ENCODE measurements around the gene NDST4. TPM values are rescaled to one million over a fixed set of nuclear protein-coding genes. Genes with fewer than 3 reads are reported as not detected.

NDST4 gene
- total RNA-seq, 1 donor from 2014 or later, result 1.5 TPM

DNA sequence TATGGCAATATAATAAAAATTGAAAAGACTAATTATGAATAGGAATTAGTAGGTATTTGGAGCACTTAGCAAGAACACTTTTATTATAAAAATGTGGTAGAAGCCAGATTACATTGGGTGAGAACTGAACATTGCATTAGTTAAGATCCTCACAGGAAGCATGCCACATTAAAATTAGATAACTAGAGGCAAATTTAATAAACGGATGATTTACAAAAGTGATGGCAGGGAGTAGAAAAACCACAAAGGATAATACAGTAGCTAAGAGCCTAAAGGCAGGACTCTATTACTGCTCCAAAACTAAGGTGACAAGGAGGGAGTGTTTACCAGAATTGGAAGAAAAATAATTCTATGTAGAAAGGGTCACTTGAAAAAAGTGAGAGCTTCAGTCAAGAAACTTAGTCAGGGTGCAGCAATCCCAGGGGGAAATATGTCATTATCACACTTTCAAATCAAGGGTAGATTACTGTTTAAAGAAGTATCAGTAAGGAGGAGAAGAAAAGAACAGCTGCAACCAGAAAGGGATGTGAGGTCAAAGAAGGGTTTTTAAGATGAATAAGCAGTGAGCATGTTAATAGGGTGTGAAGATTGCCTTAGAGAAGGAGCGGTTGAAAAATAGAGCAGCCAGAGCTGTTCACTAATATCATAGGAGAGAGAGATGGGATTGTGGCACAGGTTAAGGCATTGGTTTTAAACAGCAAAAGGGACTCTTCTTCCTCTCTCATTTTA is 84.6 kb downstream of the NDST4 start:
- H3K27ac Mint-ChIP-seq, result no peak overlapping the region
- H3K36me3 Mint-ChIP-seq, result no peaks in the 10 kb centered on the region
- Histone ChIP-seq H3K4me1 (no peaks in the 10 kb centered on the region), H3K79me2 (ENCODE audit: low read depth) (no peaks in the 10 kb centered on the region), H3K9ac (no peak overlapping the region), H3K4me3 (no peak overlapping the region), H4K20me1 (ENCODE audit: low read depth) (no peaks in the 10 kb centered on the region), H3K27me3 (no peaks in the 10 kb centered on the region), H2AFZ (replicated peaks) (no peak overlapping the region), H3K36me3 (no peaks in the 10 kb centered on the region), H3K4me2 (no peak overlapping the region), H3K27ac (no peak overlapping the region), H3F3A (ENCODE audit: low read depth) (no peaks in the 10 kb centered on the region), H3K9me3 (ENCODE audit: low read depth) (no peaks in the 10 kb centered on the region)
- TF ChIP-seq, protein P1, sequence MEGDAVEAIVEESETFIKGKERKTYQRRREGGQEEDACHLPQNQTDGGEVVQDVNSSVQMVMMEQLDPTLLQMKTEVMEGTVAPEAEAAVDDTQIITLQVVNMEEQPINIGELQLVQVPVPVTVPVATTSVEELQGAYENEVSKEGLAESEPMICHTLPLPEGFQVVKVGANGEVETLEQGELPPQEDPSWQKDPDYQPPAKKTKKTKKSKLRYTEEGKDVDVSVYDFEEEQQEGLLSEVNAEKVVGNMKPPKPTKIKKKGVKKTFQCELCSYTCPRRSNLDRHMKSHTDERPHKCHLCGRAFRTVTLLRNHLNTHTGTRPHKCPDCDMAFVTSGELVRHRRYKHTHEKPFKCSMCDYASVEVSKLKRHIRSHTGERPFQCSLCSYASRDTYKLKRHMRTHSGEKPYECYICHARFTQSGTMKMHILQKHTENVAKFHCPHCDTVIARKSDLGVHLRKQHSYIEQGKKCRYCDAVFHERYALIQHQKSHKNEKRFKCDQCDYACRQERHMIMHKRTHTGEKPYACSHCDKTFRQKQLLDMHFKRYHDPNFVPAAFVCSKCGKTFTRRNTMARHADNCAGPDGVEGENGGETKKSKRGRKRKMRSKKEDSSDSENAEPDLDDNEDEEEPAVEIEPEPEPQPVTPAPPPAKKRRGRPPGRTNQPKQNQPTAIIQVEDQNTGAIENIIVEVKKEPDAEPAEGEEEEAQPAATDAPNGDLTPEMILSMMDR (IDR thresholded peaks at IDR 0.05), result no peak
- TF ChIP-seq EZH2phosphoT487 (IDR thresholded peaks at IDR 0.05) (no peak), EZH2 (IDR thresholded peaks at IDR 0.05) (no peak)
- no peak for DNase-seq (ENCODE audit: low spot score)
- H3K4me1 Mint-ChIP-seq, result peaks cover 3% of the 10 kb centered on the region
- no peak overlapping the region for H3K4me3 Mint-ChIP-seq
- peaks cover 4% of the 10 kb centered on the region for H3K27me3 Mint-ChIP-seq (ENCODE audit: insufficient read depth, low read depth)
- H3K9me3 Mint-ChIP-seq, result no peaks in the 10 kb centered on the region

DNA sequence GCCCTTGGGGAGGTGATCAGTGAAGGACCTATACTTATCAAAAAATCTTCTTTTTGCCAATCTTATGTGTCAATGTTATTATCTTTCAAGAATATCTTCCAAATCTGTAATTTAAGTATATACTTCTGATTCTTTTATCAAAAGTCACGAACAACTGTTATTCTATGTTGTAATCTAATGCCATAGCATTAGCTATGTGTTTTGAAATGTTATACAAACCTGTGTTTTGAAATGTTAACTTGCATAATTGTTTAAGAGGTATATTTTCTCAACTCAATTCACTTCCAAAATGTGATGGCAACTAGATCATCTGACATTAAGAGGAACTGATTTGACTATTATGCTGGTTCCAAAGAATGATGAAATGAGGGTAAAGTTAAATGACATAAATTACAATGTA is 113.5 kb downstream of the NDST4 start:
- Histone ChIP-seq H3F3A (ENCODE audit: low read depth) (no peaks in the 10 kb centered on the region), H3K27me3 (no peaks in the 10 kb centered on the region), H2AFZ (replicated peaks) (no peak overlapping the region), H4K20me1 (ENCODE audit: low read depth) (no peaks in the 10 kb centered on the region), H3K36me3 (no peaks in the 10 kb centered on the region), H3K4me3 (no peak overlapping the region), H3K4me1 (no peaks in the 10 kb centered on the region), H3K9ac (no peak overlapping the region), H3K9me3 (ENCODE audit: low read depth) (no peaks in the 10 kb centered on the region), H3K79me2 (ENCODE audit: low read depth) (no peaks in the 10 kb centered on the region), H3K4me2 (no peak overlapping the region), H3K27ac (no peak overlapping the region)
- H3K36me3 Mint-ChIP-seq, result peaks cover 3% of the 10 kb centered on the region
- DNase-seq (ENCODE audit: low spot score), result no peak
- no peaks in the 10 kb centered on the region for H3K27me3 Mint-ChIP-seq (ENCODE audit: insufficient read depth, low read depth)
- TF ChIP-seq EZH2phosphoT487 (IDR thresholded peaks at IDR 0.05), result no peak
- TF ChIP-seq, protein P1 (IDR thresholded peaks at IDR 0.05), result no peak
- no peak for TF ChIP-seq EZH2 (IDR thresholded peaks at IDR 0.05)
- H3K27ac Mint-ChIP-seq, result no peak overlapping the region
- peaks cover 17% of the 10 kb centered on the region for H3K4me1 Mint-ChIP-seq
- H3K9me3 Mint-ChIP-seq, result peaks cover 3% of the 10 kb centered on the region
- H3K4me3 Mint-ChIP-seq, result no peak overlapping the region

DNA sequence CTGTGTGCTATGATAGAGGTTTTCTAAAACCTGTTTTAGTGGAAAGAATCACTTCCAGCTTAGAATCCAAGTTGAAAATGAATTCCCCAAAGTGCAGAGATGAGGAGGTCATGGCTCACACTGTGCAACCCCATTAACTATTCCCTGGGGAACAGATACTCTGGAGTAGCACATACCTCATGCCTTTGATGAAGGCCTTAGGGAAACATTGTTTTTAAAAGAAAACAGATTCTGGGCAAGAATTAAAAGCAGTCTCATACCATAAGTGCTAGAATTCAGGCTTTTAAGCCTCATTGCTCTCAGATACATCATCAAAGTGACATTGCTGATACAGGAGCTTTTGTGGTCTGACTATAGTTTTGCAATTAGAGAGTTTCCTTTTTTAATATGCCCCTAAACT is 115.1 kb downstream of the NDST4 start:
- Histone ChIP-seq H2AFZ (replicated peaks) (no peak overlapping the region), H3K4me2 (no peak overlapping the region), H3K79me2 (ENCODE audit: low read depth) (no peaks in the 10 kb centered on the region), H3K36me3 (no peaks in the 10 kb centered on the region), H3F3A (ENCODE audit: low read depth) (no peaks in the 10 kb centered on the region), H3K27me3 (no peaks in the 10 kb centered on the region), H3K4me1 (no peaks in the 10 kb centered on the region), H3K9me3 (ENCODE audit: low read depth) (no peaks in the 10 kb centered on the region), H3K9ac (no peak overlapping the region), H3K4me3 (no peak overlapping the region), H3K27ac (no peak overlapping the region), H4K20me1 (ENCODE audit: low read depth) (no peaks in the 10 kb centered on the region)
- TF ChIP-seq EZH2phosphoT487 (IDR thresholded peaks at IDR 0.05) (no peak), EZH2 (IDR thresholded peaks at IDR 0.05) (no peak)
- TF ChIP-seq, protein P1 (IDR thresholded peaks at IDR 0.05), result no peak
- Mint-ChIP-seq H3K36me3 (peaks cover 3% of the 10 kb centered on the region), H3K27ac (no peak overlapping the region), H3K4me3 (no peak overlapping the region), H3K4me1 (peaks cover 17% of the 10 kb centered on the region), H3K9me3 (peaks cover 3% of the 10 kb centered on the region), H3K27me3 (ENCODE audit: insufficient read depth, low read depth) (no peaks in the 10 kb centered on the region)
- no peak for DNase-seq (ENCODE audit: low spot score)
